GM12875 (cell line): Measurements from ENCODE around the gene OTX1.
A peak's percentile ranks its signal among the peaks of the same experiment; 100 is the strongest.

ENCODE experiments used
- H3K4me3 ChIP-seq: one replicate; pipeline ENCODE4 v1.5.1; 2011; ENCODE audit warnings: low read depth, low read length, control low read depth
- TF ChIP-seq, protein P1 (sequence below): IDR thresholded peaks from 2 replicates; pipeline ENCODE4 v1.5.1; 2011; ENCODE audit warnings: low read depth, mild to moderate bottlenecking, control low read depth, inconsistent platforms, low read length, moderate library complexity, borderline replicate concordance; ENCODE audit not compliant: insufficient read depth

OTX1 gene

DNA sequence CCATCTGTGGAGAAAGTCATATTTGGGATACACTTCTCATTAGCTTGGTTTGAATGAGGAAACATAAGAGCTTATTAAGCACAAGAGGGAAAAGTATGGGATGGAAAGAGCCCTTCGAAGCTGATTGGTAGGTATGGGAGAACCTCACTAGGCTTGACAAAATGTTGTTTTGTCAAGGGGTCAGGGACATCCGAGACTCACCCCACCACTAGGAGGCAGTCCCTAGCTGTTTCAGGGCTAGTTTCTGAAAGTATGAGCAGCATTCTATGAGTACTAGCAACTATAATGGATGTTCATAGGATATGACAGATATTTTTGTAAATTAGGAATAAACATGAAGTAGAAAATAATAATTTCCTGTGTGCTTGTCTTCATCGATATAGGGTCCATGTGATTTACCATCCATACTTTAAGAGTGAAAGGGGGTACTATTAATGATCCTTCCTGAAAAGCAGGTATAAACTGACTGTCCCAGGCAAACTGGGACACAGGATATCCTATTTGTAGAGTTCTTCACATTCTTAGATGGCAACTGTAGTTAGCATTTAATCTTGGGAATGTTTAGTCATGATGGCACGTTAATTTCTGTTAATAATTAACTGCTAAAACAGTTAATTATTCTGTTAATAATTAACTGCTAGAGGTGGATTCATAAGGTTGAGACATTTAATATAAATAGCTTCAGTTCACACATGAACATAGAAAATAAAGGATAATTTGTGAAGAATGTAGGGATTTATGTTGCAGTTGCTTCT lies 28.4 kb downstream of the OTX1 start:
- no peak overlapping the region for H3K4me3 ChIP-seq
- TF ChIP-seq, protein P1, sequence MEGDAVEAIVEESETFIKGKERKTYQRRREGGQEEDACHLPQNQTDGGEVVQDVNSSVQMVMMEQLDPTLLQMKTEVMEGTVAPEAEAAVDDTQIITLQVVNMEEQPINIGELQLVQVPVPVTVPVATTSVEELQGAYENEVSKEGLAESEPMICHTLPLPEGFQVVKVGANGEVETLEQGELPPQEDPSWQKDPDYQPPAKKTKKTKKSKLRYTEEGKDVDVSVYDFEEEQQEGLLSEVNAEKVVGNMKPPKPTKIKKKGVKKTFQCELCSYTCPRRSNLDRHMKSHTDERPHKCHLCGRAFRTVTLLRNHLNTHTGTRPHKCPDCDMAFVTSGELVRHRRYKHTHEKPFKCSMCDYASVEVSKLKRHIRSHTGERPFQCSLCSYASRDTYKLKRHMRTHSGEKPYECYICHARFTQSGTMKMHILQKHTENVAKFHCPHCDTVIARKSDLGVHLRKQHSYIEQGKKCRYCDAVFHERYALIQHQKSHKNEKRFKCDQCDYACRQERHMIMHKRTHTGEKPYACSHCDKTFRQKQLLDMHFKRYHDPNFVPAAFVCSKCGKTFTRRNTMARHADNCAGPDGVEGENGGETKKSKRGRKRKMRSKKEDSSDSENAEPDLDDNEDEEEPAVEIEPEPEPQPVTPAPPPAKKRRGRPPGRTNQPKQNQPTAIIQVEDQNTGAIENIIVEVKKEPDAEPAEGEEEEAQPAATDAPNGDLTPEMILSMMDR = peak; percentile 52; the same call in 1 of the 2 replicates

DNA sequence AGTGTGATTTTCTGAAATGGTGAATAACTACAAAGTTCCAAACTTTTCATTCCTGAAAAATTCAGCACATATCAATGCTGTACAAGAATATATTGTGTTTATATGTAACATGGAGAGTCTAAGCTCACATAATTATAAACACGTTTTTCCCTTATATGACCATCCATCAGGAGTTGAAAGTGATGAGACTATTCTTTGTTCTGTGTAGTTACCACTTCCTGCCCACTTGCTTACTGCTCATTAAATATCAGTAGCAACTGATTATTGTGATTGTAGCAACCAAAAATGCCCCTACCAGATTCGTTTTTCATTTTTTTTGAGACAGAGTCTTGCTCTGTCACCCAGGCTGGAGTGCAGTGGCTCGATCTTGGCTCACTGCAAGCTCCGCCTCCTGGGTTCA lies 30.8 kb downstream of the OTX1 start:
- H3K4me3 ChIP-seq = no peak overlapping the region
- TF ChIP-seq, protein P1 = no peak

DNA sequence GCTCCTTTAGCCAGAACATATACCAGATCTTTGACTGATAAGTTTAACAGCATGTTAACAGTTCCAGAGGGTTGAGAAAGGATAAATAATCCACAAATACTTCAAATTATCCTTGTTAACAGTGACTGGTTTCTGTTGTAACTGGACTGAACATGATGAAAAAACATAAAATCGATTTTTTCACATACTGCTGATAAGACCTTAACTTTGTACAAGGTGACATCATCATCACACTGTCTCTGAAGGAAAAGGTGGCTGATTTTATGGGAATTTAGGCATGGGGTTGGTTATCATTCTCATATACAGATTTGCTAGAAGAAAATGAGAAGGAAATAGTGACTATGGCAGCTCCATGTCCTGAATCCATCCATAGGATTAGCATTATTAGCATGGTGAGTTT lies 36.1 kb downstream of the OTX1 start:
- TF ChIP-seq, protein P1 = no peak
- no peak overlapping the region for H3K4me3 ChIP-seq

DNA sequence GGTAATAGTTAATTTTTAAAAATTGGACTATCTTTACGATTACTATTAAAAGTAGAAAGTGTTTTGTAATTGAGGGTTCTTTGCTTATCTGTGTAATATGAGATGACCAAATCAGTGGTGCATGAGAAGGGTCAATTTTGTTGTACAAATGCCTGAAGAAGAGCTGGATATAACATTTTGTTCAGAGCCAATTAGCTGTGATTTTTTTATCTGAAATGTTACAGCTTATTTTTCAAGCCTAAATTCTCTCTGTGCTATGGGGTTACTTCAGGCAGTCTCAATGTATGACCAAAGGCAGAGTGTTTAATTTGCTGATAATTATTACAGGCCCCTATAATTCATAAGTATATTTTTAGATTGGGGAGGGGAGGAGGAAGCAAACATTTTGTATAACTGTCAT lies 41.8 kb downstream of the OTX1 start:
- TF ChIP-seq, protein P1 = no peak

DNA sequence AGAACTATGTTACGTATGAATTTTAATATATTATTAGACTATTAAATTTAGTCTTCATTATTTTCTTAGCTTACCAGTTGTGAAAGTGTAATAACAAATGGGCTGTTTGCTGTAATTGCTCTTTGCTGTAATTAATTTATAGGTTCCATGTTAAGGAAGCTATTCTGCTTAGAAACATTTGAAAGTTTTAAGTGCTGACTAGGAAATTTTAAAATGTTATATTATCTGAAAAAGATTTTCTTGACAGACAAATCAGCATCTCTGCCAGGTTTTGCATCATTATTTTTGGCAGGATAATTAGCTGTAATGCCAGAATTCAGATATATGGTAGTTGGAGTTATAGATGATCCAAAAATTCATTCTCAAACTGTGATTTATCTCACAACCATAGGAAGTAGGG lies 42.2 kb downstream of the OTX1 start:
- no peak overlapping the region for H3K4me3 ChIP-seq
- TF ChIP-seq, protein P1 = no peak

More for the DNA sequence above, 41.8 kb downstream of the OTX1 start:
- no peak overlapping the region for H3K4me3 ChIP-seq

DNA sequence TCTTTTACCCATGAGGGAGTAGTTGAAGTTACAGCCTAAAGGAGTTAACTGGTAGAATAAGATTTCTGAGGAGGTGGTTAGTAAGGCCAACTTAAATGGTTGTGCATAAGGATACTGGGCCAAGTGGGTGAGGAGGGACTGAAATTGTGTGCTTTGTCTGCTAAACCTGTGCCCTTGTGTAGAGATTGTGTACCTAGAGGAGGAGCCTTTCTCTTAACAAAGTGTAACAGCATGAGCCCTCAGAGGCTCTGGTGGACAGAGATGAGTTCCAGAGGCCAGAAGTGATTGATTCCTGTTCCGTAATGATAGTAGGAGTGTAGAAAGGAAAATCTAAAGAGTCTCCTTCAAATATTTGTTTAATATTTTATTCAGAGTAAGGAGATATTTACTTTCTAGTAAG lies 42.9 kb downstream of the OTX1 start:
- no peak overlapping the region for H3K4me3 ChIP-seq
- TF ChIP-seq, protein P1 = no peak

DNA sequence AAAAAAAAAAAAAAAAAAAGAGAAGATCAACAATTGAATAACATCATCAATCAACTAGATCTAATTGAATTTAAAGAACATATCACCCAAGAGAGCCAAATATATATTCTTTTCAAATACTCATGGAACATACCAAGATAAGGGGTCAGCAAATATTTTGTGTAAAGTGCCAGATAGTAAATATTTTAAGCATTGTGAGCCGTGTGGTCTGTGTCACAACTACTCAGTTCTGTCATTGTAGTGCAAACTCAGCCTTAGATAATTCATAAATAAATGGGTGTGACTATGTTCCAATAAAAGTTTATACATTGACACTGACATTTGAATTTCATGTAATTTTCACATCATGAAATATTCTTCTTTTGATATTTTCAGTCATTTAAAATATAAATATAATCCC lies 45.9 kb downstream of the OTX1 start:
- TF ChIP-seq, protein P1 = no peak
- H3K4me3 ChIP-seq = no peak overlapping the region
